HFFc6 (cell line): ENCODE data around the gene MTA3. TPM values are rescaled to one million over a fixed set of nuclear protein-coding genes. Genes with fewer than 3 reads are reported as not detected.

Source experiments
- DNase-seq: peaks from one replicate; pipeline ENCODE4 v3.0.0-alpha.2; 2018
- H3K27ac Mint-ChIP-seq: 2 replicates; pipeline ENCODE4 v1.8.0; 2020; ENCODE audit warnings: mild to moderate bottlenecking, mixed read lengths
- H3K27me3 Mint-ChIP-seq: 2 replicates; pipeline ENCODE4 v1.8.0; 2021; ENCODE audit warnings: mild to moderate bottlenecking, moderate library complexity, mixed read lengths; ENCODE audit not compliant: insufficient read depth
- H3K36me3 Mint-ChIP-seq: 2 replicates; pipeline ENCODE4 v1.8.0; 2021; ENCODE audit warnings: low read depth, mixed read lengths
- H3K4me1 Mint-ChIP-seq: 2 replicates; pipeline ENCODE4 v1.8.0; 2020; ENCODE audit warnings: low read depth, mixed read lengths
- H3K4me3 Mint-ChIP-seq: 2 replicates; pipeline ENCODE4 v1.8.0; 2020; ENCODE audit warnings: mild to moderate bottlenecking, moderate library complexity, mixed read lengths
- H3K9me3 Mint-ChIP-seq: 2 replicates; pipeline ENCODE4 v1.8.0; 2020; ENCODE audit warnings: mild to moderate bottlenecking, mixed read lengths
- total RNA-seq, 6 experiments: library from RNA; stranded (reverse); fragmentation: NEBNext Ultra II Directional; extraction: Animal tissue kit (Norgen Biotek cat#: 25700); gene quantifications; 2 replicates in 1 of 6; 3 replicates in 5 of 6; pipeline ENCODE4 v1.2.3, GENCODE V29; 2021
- TF ChIP-seq, protein P1 (sequence below): fragments of 200-600 bp; sonication (generic); IDR thresholded peaks from 2 replicates; pipeline ENCODE4 v1.5.0; 2021; ENCODE audit warnings: antibody characterized with exemption, mild to moderate bottlenecking

MTA3 gene
- total RNA-seq, 6 experiments from 2014 or later, result 26.2 to 33.4 (median 30.7) TPM

DNA sequence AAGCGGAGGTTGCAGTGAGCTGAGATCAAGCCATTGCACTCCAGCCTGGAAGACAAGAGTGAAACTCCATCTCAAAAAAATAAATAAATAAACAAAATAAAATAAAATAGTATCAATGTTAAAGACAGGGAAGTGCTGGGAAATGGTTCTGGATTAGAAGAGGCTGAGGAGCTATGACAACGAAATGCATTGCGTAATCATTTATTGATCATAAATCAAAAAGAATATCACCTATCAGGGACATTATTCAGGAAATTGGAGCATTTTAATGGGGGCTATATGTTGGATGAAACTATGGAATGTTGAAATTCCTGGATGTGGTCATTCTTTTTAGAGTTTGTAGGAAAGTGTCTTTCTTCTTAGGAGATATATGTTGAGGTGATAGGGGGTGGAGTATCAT lies 30.9 kb upstream of the MTA3 start:
- H3K27me3 Mint-ChIP-seq, result peaks cover 10% of the 10 kb centered on the region; the same call in 1 of the 2 replicates
- no peak overlapping the region for H3K4me3 Mint-ChIP-seq
- TF ChIP-seq, protein P1, sequence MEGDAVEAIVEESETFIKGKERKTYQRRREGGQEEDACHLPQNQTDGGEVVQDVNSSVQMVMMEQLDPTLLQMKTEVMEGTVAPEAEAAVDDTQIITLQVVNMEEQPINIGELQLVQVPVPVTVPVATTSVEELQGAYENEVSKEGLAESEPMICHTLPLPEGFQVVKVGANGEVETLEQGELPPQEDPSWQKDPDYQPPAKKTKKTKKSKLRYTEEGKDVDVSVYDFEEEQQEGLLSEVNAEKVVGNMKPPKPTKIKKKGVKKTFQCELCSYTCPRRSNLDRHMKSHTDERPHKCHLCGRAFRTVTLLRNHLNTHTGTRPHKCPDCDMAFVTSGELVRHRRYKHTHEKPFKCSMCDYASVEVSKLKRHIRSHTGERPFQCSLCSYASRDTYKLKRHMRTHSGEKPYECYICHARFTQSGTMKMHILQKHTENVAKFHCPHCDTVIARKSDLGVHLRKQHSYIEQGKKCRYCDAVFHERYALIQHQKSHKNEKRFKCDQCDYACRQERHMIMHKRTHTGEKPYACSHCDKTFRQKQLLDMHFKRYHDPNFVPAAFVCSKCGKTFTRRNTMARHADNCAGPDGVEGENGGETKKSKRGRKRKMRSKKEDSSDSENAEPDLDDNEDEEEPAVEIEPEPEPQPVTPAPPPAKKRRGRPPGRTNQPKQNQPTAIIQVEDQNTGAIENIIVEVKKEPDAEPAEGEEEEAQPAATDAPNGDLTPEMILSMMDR, result no peak
- DNase-seq, result no peak
- H3K9me3 Mint-ChIP-seq, result no peaks in the 10 kb centered on the region
- H3K4me1 Mint-ChIP-seq, result no peaks in the 10 kb centered on the region
- no peaks in the 10 kb centered on the region for H3K36me3 Mint-ChIP-seq
- no peak overlapping the region for H3K27ac Mint-ChIP-seq

DNA sequence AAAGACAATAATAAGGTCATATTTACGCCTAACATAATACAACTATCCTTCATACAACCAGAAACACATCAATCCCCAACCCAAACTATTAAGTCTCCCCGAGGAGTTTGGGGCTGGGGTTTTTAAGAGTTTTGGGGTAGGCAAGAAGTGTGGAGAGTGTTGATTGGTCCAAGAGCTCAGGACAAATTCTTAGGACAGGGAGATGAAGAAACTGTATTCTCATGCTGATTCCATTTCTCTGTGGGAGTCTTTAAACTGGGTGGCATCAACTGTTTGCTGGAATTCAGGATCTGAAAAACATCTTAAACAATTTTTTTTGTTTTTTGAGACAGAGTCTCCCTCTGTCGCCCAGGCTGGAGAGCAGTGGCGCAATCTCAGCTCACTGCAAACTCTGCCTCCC lies 25.6 kb upstream of the MTA3 start:
- Mint-ChIP-seq H3K27me3 (peaks cover 2% of the 10 kb centered on the region), H3K27ac (no peak overlapping the region), H3K4me3 (no peak overlapping the region), H3K36me3 (no peaks in the 10 kb centered on the region), H3K9me3 (no peaks in the 10 kb centered on the region), H3K4me1 (no peaks in the 10 kb centered on the region)
- TF ChIP-seq, protein P1, result no peak
- DNase-seq, result no peak

DNA sequence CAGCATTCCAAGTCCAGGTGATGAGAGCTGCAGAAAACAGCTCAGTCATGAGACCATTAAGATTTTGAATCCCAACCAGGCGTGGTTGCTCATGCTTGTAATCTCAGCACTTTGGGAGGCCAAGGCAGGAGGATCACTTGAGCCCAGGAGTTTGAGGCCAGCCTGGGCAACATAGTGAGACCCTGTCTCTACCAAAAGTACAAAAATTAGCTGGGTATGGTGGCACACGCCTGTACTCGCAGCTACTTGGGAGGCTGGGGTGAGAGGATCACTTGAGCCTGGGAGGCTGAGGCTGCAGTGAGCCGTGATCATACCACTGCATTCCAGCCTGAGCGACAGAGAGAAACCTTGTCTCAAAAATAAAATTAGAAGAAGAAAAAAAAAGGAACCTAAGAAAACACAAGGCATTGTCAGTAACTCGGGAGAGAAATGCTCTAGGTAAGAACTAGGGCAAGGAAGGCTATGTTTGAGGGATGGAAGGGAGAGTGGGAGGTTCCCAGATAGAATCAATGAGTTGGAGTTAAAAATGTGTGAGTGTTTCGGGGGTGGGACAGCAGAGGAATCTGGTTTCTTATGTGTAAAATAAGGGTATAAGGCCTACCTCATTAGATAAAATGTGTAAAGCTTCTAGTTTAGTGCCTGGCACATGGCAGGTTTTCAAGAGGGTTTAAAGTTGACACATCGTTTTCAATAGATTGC lies 23.3 kb upstream of the MTA3 start:
- no peak for DNase-seq
- Mint-ChIP-seq H3K4me1 (no peaks in the 10 kb centered on the region), H3K9me3 (no peaks in the 10 kb centered on the region), H3K4me3 (no peak overlapping the region), H3K27me3 (peaks cover 2% of the 10 kb centered on the region), H3K36me3 (no peaks in the 10 kb centered on the region), H3K27ac (no peak overlapping the region)
- TF ChIP-seq, protein P1, result no peak

DNA sequence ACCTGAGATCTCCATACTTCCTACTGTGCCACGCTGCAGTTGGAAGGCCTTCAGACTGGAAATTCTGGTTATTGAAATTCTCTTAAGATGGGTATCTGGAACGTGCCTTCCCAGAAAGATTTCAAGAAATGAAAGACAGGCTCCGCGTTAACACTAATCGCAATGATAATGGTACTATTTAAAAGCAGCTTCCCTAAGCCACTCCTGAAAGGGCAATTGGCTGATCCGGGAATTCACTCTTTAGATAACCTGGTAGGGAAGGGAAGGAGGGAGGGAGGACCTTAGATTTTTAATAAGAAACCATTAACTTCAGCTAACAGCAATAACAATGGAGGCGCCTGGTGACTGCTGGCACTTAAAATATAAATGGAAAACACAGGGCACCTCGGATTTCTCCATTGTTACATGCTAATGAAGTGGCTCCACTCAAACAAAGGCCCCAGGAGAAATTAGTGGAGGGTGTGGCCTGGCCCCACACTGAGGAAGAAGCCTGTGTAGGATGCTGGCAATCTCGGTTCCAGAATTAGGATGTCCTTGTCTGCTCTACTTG lies 22.5 kb upstream of the MTA3 start:
- H3K27ac Mint-ChIP-seq, result no peak overlapping the region
- DNase-seq, result no peak

DNA sequence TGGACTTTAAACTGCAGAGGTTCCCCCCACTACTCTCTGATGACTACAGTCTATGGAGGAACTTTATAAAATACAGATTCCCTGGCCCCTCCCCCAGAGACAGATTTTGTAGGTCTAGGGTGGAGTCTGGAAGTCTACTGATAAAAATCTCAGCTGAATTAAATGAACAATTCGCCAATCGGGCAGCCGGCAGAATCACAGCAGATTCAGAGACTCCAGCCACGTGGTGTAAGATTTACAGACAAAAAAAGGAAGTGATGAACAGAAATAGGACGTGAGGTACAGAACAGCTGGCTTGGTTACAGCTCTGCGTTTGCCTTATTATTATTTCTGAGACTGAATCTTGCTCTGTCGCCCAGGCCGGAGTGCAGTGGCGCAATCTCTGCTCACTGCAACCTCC lies 21.4 kb upstream of the MTA3 start:
- H3K4me3 Mint-ChIP-seq, result no peak overlapping the region
- TF ChIP-seq, protein P1, result no peak
- DNase-seq, result no peak
- no peaks in the 10 kb centered on the region for H3K36me3 Mint-ChIP-seq
- H3K9me3 Mint-ChIP-seq, result no peaks in the 10 kb centered on the region
- H3K4me1 Mint-ChIP-seq, result no peaks in the 10 kb centered on the region
- H3K27me3 Mint-ChIP-seq, result peaks cover 3% of the 10 kb centered on the region
- no peak overlapping the region for H3K27ac Mint-ChIP-seq

More for the DNA sequence above, 22.5 kb upstream of the MTA3 start:
- H3K4me1 Mint-ChIP-seq, result no peaks in the 10 kb centered on the region
- TF ChIP-seq, protein P1, result no peak
- no peaks in the 10 kb centered on the region for H3K36me3 Mint-ChIP-seq
- H3K9me3 Mint-ChIP-seq, result no peaks in the 10 kb centered on the region
- peaks cover 2% of the 10 kb centered on the region for H3K27me3 Mint-ChIP-seq
- no peak overlapping the region for H3K4me3 Mint-ChIP-seq
